A204.1 (cell line): Measurements from ENCODE around the gene KANK3.
"Not testable (repeated sequence)": the region's sequence is repeated elsewhere in the genome, so short reads cannot be mapped to it uniquely, and the experiment has no call there.

Experiments used
- FAIRE-seq: peaks from 2 replicates; lab custom pipeline; 2012; peaks lifted over from hg19 to GRCh38; lab: Jason Lieb, UNC

Gene KANK3

DNA sequence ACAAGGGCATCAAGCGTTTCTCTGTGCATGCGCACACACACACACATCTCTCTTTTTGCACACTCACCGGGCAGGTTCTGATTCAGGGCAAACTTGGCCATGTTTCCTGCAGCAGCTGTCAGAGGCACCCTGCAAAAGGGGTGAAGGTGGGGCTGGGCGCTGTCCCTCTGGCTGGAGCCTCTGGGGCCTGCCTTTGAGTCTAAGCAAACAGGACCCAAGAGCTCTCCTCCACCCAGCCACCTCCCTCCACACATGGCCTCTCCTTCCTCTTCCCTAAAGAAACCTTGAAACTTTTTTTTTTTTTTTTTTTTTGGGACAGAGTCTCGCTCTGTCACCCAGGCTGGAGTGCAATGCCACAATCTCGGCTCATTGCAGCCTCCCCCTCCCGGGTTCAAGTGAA lies 5.3 kb downstream of the KANK3 start:
- FAIRE-seq = no peak

DNA sequence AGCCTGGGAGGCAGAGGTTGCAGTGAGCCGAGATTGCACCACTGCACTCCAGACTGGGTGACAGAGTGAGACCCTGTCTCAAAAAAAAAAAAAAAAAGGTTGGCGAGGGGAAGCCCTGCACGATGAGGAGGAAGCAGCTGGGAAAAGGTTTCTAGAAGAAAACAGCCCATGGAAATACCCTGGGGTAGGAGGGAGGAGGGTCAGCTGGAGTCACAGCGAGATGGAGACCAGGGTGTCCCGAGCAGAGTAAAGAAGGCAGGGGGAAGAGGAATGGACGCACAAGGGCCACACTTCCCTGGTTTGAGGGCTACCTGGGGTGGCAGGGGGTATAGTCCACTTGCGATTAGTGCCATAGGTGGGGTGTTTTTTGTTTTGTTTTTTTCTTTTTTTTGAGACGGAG lies 6.4 kb downstream of the KANK3 start:
- FAIRE-seq = no peak

- no peak for FAIRE-seq
These were observed 6.9 kb downstream of the KANK3 start for GRCh38 chr19:8336072-8336569.

DNA sequence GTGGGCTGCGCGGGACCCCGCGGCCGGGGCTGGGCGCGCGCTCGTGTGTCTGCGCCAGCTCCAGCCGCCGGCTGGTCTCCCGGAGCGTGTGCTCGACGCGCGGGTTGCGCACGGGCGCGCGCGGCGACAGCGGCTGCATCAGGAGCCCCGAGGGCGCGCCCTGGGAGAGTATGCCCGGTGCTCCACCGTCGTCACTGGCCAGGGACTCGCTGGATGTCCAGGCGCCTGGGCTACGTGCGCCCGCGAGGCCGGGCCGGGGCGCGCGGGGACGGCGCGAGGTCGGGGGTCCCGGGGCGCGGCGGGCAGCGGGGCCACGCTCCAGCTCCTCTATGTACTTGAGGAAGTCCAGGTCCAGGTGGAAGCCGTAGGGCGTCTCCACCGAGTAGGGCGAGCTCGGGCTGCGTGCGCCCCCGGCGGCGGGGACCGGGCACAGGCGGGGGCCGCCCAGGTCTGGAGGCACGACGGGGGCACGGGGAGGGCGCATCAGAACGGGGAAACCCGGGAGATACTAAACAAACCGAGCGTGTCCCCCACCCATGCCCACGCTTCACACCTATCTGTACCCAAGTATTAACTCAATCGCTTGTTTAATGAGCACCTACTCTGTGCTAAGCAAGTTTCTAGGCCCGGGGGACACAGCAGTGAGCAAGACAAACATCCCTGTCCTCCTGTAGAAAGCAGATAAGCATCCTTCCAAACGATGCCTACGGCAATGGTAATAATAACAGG lies 7.6 kb downstream of the KANK3 start:
- no peak for FAIRE-seq

DNA sequence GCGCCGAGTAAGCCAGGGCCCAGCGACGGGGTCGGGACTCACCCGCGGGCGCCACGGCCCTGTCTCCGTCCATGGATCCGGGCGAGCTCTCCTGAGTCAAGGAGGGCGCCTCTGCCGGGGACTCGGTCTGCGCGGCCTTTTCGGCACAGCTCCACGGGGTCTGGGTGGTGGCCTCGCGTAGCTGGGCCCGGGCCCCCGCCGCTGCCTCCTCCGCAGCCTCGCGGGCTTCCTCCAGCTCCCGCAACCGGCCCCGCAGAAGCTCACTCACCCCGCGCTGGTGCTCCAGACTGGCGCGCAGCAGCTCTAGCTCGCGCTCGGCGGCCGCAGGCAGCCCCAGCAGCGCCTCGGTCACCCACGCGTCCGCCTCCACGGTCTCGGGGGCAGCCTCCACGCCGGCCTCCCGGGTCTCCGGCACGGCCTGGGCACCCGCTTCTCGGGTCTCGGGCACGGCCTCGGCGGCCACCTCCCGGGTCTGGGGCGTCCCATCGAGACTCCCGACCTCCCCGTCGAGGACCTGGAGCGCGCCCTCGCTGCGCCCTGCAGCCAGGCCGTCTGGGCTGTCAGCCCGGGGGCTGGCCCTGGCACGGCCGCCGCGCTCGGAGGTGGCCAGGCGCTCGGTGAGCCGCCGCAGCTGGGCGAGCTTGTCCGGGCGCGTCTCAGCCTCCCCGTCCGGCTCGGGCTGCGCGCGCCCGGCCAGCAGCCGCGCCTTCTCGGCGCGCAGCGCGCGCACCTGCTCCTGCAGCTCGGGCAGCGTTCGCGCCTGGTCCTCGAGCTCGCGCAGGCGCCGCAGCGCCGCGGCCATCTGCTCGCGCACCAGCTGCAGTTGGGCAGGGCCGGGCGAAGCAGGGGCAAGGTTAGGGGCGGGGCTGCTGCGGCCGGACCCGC lies 8.4 kb downstream of the KANK3 start:
- no peak for FAIRE-seq

DNA sequence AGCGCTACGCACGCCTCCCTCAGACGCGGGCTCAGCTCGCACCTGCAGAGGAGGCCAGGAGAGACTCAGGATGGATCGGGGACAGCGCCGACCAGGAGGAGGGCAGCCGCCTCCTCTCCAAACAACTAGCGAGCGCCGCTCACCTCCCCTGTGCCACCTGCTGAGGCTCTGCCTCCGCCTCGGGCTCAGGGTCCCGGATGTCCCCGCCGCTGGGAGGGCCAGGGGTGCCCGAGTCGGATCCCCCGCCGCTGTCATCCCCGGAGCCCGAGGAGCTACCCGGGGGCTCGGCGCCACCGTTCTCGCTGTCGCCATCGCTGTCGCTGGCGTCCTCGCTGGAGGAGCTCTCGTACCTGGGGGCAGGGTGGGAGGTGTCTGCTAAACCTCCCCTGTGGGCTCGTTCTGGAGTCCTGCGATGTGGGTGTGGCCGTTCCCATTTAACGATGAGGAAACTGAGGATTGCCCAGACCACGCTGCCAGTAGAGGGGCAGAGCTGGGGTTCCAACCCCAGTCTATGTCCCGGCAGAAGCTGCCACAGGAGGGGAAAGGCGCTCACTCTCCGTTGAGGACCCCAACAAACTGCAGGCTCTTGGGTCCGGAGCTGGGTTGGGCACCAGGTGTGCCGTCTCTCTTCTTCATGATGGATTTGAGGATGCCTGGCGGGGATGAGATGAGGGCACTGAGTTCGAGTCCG lies 9.2 kb downstream of the KANK3 start:
- FAIRE-seq = no peak

DNA sequence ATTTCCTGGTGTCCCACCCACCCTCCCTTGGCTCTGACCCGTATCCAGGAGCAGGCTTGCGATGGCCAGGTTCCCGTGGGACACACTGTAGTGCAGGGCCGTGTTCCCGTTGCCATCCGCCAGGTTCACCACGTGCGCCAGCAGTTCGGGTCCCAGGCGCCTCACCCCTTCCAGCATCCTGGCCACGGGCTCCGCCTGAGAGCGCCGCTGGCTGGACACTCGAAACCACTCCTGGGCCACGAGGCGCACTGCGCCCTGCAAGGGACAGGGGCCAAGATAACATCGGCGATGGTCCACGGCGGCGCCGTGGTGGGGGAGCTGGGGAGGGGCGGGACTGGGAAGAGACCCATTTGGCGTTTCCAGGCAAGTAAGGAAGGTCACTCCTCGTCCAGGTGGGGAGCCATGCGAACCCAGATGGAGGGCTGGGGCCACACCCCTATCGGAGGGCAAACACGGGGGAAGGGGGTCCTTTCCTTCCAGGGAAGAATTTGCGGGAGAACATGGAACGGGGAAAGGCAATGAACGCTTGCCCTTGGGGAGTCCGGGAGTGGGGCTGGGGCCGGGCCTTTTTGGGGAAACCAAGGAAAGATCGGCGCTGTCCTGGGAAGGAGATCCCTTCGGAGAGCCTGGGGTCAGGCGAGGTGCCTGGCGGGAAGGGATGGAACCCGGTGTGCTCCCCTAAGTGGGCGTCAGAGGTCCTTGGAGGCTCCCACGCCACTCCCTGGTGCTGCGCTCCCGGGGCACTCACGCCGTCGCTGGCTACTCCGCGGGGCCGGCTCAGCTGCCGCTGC lies 9.9 kb downstream of the KANK3 start:
- no peak for FAIRE-seq

GRCh38 chr19:8331263-8331845 lies 11.7 kb downstream of the KANK3 start:
- FAIRE-seq = no peak

DNA sequence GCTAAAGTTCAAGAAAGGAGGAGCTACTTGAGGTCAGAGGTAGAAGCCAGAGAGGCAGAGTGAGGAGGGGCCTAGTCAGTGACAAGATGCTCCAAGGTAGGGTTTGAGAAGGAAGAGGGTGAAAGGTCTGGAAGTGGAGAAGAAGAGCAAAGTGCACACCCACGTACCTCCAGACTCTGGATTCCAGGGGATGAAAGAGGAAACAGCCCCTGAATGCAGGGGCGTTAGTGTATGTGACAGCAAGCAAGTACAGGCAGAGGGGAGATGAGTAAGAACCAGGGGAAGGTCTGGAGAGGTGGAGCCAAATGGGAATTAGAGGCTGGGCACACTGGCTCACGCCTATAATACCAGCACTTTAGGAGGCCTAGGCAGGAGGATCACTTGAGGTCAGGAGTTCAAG lies 13.1 kb downstream of the KANK3 start:
- FAIRE-seq = no peak

DNA sequence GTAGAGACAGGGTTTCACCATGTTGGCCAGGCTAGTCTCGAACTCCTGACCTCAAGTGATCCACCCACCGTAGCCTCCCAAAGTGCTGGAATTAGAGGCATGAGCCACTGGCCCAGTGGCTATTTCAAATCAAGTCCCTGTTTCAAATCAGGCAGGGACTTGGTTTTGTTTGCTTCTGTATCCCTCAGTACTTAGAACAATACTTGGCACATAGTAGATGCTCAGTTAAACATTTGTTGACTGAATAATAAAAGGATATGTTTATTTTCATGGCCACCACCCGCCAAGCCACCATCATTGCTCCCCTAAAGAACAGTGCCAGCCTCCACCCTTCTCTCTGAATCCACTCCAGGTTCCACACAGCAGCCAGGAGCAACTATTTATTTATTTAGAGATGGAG lies 17.6 kb downstream of the KANK3 start:
- no peak for FAIRE-seq

- FAIRE-seq = no peak
These were observed 18.6 kb downstream of the KANK3 start for GRCh38 chr19:8324186-8325050.

DNA sequence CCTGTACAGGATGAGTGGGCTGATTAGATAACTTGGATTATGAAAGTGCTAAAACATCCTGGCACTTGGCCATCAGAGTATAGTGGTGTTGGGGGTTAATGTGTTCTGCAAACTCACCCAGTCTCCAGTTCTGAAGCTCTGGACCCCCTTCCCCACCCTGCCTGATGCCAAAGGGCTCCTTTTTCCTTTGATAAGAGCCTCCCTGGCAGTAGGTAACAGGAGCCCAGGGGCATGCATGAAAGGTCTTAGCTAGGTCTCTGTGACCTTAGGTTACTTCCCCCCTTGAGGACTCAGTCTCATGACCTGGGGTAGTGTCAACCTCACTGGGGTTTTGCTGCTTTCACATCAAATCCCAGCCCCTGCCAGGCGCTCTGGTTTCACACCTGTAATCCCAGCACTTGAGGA lies 19.3 kb downstream of the KANK3 start:
- no peak for FAIRE-seq

- no peak for FAIRE-seq
These were observed 20.4 kb downstream of the KANK3 start for GRCh38 chr19:8322638-8322997.

DNA sequence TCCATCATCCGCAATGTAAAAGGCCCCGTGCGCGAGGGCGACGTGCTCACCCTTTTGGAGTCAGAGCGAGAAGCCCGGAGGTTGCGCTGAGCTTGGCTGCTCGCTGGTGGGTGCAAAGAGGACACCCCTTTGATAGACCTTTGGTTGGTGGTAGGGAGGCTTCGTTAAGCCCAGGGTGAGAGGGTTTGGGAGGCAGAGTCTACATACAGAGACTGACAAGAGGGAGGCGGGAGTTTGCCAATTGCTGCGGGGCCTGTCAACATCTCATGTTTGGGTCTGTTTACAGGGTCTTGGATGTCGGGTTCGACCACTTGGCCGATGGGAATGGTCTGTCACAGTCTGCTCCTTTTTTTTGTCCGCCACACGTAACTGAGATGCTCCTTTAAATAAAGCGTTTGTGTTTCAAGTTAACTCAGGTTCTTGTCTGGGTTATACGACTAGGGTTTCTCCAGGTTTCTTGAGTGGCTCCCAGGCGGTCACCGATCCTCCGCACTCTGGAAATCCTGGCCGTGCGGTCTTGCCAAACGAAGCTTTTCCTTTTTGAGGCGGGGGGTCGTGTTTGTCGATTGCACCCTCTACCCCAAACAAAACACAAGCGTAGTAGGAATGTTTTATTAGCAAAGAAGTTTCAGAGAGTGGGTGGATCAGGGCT lies 20.9 kb downstream of the KANK3 start:
- no peak for FAIRE-seq

- no peak for FAIRE-seq
These were observed 21.7 kb downstream of the KANK3 start, which contains the start of the genes NDUFA7 and RPS28 for GRCh38 chr19:8321067-8321985. TSS of gene NDUFA7 (minus strand) at chr19:8321375. CDS start at chr19:8321358, 17 bp downstream. TSS of gene RPS28 (plus strand) at chr19:8321496. CDS start at chr19:8321531, 35 bp downstream.

- FAIRE-seq = no peak
These were observed 22.4 kb downstream of the KANK3 start for GRCh38 chr19:8320564-8321066.

GRCh38 chr19:8319807-8320520 lies 23.1 kb downstream of the KANK3 start:
- no peak for FAIRE-seq

DNA sequence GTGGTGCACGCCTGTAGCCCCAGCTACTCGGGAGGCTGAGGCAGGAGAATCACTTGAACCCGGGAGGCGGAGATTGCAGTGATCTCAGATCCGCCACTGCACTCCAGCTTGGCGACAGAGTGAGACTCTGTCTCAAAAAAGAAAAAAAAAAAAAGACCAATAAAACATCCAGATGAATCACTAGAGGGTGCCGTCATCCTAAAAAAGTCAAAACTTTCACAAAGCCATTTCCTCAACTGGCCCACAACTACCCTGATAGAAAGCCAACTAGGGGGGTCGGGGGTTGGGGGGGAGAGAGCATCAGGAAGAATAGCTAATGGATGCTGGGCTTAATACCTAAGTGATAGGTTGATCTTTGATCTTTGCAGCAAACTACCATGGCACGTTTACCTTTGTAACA lies 24.2 kb downstream of the KANK3 start:
- not testable (repeated sequence) for FAIRE-seq
